RKO (cell line): ENCODE measurements around the gene SURF1.
"Not testable (repeated sequence)": the region's sequence is repeated elsewhere in the genome, so short reads cannot be mapped to it uniquely, and the experiment has no call there.

Source experiments
- DNase-seq: peaks from one replicate; pipeline ENCODE4 v3.0.0-alpha.2; 2016; ENCODE audit warnings: low spot score

The SURF1 gene

GRCh38 chr9:133320421-133320881, 35.8 kb downstream of the SURF1 start:
- DNase-seq: no peak

GRCh38 chr9:133317551-133317950, 38.7 kb downstream of the SURF1 start:
- DNase-seq: not testable (repeated sequence)

GRCh38 chr9:133315997-133316396, 40.3 kb downstream of the SURF1 start:
- no peak for DNase-seq

- DNase-seq: no peak
Measured at GRCh38 chr9:133309608-133310007, 46.7 kb downstream of the SURF1 start.

- DNase-seq: no peak
Measured at GRCh38 chr9:133307301-133307700, 49.0 kb downstream of the SURF1 start.

- no peak for DNase-seq
Measured at GRCh38 chr9:133306242-133307204, 49.8 kb downstream of the SURF1 start.

GRCh38 chr9:133305731-133306130, 50.6 kb downstream of the SURF1 start:
- DNase-seq: no peak

GRCh38 chr9:133304477-133305377, 51.6 kb downstream of the SURF1 start:
- DNase-seq: no peak

- no peak for DNase-seq
Measured at GRCh38 chr9:133304158-133304470, 52.2 kb downstream of the SURF1 start.

- DNase-seq: no peak
Measured at GRCh38 chr9:133303266-133304157, 52.8 kb downstream of the SURF1 start.
